Cerebellar nuclear complex (tissue), 1 donor: Measurements from ENCODE around the gene PREX1.
"Not testable (repeated sequence)": the region's sequence is repeated elsewhere in the genome, so short reads cannot be mapped to it uniquely, and the experiment has no call there.

Experiments
- DNase-seq, 2 experiments: peaks; one replicate each; lab custom pipeline; 2025; lab: John Stamatoyannopoulos, UW

The PREX1 gene

GRCh38 chr20:48794360-48794759 is 33.4 kb downstream of the PREX1 start:
- no peak for DNase-seq

GRCh38 chr20:48793776-48794175 is 34.0 kb downstream of the PREX1 start:
- no peak for DNase-seq

- DNase-seq, result no peak
Measured at GRCh38 chr20:48791666-48792071, 36.1 kb downstream of the PREX1 start.

DNA sequence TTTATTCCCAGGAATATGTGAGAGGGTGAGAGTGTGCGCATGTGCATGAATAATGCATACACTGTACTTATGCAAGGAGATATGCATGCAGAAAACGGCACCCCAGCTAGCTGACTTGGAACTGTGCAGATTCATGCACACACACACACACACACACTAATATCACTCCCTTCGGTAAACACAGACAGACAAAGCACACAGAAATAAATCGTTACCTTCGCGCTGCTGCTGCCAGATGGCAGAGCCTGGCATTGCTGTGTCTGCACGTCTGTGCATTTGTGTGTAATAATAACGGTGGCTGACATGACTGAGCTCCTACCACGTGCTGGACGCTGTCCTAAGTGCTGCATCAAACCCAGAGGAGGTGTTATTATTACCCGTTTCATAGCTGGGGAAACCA is 36.8 kb downstream of the PREX1 start:
- DNase-seq, result no peak

DNA sequence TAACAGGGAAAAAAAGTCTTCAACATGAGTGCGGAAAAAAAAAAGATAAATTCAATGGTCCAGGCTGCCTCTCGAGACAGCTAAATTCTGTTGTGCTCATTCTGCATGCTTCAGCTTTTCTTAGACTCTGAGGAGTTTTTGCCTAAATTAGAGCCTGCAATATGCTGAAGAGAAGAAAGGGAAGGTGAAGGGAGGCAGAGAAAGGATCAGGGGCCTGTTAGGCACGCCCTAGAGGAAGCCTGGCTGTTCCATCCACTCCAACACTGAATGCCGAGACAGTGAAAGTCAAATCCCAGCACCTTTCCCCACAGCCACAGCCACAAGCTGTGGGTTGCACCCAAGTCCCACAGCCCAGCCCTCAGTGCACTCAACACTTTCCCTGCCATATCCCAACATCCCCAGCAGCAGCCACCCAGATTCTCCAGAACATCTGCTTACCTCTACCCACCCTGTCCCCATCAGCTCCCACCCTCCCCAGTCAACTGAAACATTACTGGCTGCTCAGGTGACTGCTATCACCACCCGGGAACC is 37.3 kb downstream of the PREX1 start:
- no peak for DNase-seq

- DNase-seq, result no peak
Measured at GRCh38 chr20:48789781-48790472, 37.9 kb downstream of the PREX1 start.

DNA sequence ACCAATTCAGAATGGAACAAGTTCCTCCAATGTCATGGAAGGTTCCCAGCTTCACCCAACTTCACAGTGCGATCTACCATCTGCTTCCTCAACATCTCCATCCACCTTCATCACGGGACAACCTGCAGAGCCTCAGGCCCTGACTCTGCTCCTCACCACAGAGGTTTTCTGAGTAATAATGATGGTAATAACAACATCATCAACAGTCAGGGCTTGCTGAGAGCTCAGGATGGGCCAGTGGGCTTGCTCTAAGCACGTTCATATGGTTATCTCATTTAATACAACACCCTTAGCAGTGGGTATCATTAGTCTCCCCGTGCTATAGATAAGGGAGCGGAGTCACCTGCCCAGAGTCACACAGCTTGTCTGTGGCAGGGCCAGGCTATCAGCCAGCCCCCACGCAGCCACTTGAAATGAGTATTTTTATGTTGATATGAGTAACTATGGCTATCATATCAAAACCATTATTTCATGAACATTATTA is 38.6 kb downstream of the PREX1 start:
- no peak for DNase-seq

GRCh38 chr20:48788486-48789072 is 39.2 kb downstream of the PREX1 start:
- DNase-seq, result no peak

DNA sequence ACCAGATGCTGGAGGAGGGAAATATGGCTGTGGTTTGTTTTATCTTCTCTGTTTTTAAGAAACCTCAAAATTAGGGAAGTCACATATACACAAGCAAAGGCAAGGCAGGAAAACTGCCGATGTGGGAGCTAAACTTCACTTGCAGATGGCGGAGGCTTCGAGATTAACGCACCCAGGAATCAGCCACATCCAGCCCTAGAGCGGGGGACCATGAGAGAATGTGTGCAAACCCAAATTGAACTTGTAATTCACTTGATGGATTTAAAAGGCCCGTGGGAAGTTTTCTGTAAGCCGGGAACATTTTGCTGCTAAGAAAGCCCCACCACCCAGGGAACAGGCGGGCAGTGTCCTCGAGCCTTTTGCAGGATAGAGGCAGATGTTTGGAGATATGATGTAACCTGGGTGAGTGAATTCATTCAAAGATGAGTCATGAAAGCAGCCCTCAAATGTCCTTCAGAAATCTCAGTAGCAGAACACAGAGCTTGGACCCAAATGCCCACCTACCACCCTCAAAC is 39.9 kb downstream of the PREX1 start:
- DNase-seq, result no peak

DNA sequence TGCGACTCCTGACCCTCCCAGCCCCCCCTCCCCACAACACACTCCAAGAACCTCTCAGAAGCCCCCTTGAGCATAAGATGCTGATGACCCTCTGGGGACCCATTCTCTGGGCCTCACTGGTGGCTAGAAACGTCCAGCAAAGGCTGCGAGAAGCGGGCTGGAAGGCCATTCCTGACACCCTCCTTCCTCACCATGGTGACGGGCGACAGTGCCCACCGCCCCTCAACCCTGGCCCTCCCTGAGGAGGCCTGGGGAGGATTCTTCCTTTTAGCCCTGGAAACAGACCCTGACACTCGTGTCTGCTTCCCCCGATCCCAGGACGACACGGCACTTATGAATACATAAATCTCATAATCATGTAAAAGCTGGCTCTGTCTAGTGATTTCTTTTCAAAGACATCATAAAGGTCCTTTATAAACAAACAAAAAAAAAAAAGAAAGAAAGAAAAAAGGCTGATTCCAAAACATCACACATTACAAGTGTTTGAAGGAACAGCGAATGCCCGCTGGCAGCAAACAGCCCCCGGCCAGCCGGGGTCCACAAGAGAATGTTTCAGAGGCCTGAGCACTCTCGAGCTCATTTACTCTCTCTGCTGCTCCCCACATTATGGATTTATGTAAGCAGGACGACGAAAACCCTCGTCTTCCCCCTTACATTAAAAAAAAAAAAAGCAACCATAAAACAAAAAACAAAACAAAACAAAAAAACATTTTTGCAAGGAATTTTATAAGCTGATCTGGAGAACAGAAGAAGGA is 40.7 kb downstream of the PREX1 start:
- no peak for DNase-seq

DNA sequence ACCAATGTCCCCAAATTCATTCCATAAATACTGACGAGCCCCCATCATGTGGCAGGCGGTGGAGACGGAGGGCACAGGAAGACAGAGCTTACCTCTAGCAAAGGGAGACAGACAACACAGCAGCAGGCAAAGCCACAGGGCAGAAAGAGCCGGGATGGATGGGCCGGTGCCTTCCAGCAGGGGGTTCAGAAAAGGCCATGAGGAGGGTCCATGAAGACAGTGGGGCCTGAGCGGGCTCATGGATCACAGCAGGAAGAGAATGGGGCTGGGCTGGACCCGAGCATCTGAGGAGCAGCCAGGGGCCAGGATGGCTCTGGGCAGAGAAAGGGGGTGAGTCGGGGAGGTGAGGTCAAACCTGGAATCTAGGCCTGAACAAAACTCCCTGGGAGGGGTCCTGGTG is 42.0 kb downstream of the PREX1 start:
- no peak for DNase-seq

DNA sequence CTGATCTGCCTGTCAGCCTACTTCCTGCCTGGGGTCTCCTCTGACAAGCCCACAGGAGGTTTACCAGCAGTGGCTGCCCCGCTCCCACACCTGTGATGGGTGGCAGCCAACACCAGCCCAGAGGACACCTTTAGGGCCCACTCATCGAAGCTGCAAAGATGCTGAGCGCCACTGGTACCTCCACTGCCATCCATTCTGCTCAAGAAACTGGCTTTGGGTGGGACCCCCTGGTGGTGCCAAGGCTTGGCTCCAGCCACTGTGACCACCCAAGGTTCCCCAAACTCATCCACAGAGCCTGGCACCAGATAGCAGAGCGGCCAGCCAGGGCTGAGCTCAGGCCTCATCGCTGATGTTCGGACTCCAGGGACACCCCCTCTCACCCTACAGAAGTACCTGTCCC is 42.5 kb downstream of the PREX1 start:
- DNase-seq, result no peak

GRCh38 chr20:48784273-48784641 is 43.5 kb downstream of the PREX1 start:
- DNase-seq, result no peak

DNA sequence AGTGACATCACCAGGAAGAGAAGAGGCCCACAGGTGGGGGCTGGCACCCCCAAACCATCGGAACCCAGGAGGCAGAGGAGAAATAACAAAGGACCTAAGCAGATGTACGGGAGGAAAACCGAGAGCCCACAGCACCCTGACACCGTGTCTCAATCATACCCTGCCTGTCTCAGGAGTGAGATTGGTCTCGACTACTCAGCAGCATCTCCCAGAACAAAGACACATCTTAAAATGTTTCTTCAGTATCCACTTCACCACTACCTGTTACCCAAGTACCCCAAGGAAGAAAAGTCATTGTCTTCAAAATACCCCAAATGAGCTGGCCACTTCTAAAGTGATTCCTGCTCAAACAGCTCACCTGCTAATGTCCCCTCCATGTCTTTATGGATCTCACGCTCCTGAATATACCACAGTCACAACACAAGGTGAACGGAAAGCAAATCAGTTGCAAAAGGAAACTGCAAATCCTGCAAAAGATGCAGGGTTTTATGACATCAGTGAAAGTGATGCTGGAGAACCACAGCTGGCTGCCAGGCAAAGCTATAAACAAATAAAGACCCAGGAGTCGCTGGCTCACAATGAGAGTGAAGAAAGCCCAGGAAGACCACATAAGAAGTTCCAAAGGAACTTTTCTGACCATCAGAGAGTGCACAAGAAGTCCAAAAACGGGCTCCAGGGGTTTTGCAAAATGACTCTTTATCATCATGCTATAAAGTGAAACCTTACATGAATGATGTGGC is 44.1 kb downstream of the PREX1 start:
- no peak for DNase-seq

DNA sequence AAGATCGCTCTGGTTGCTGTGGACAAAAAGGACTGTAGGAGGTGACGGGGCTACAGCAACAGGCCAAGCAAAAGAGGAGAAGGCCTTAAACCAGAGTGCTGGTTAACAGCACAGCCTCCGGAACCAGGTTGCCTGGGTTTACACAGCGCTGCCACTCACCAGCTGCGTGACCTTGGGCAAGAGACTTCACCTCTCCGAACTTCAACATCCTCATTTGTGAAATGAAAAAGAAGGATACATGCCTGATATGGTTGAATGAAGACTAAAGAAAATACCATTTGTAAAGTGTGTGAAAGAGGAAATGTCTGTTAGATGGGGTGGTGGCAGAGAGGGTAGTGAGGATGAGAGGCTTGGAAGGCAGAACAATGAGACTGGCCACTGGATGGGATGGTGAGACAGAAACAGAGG is 44.9 kb downstream of the PREX1 start:
- no peak for DNase-seq

DNA sequence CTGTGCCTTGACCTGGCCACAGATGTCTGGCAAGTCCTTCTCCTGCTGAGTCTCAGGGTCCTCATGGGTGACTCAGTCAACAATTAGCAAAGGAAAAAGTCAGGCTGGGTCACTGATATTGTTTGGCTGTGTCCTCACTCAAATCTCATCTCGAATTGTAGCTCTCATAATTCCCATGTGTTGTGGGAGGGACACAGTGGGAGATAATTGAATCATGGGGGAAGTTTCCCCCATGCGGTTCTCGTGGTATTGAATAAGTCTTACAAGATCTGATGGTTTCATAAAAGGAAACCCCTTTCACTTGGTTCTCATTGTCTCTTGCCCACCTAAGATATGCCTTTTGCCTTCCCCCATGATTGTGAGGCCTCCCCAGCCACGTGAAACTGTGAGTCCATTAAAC is 45.7 kb downstream of the PREX1 start:
- no peak for DNase-seq

- DNase-seq, result no peak
Measured at GRCh38 chr20:48781634-48782033, 46.2 kb downstream of the PREX1 start.

- no peak for DNase-seq
Measured at GRCh38 chr20:48779435-48779834, 48.4 kb downstream of the PREX1 start.

DNA sequence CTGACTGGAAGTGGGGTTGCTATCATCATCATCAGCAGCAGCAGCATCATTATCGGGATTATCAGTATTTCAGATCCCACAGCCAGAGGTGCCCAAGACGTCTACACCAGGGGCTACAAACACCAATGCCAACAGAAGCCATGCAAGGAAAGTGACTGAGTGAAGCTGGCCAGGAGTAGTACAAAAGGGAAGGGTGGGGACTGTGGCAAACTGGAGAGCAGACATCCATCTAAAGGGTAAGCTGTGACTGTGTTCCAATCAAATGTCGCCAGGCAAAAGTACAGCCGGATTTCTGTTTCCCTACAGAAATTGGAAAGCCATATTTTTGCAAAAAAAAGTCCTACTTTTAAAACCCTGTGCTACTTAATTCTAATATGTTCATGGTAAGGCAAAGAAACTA is 50.0 kb downstream of the PREX1 start:
- DNase-seq, result no peak

GRCh38 chr20:48777005-48777404 is 50.8 kb downstream of the PREX1 start:
- DNase-seq, result no peak

- no peak for DNase-seq
Measured at GRCh38 chr20:48776306-48776705, 51.5 kb downstream of the PREX1 start.

DNA sequence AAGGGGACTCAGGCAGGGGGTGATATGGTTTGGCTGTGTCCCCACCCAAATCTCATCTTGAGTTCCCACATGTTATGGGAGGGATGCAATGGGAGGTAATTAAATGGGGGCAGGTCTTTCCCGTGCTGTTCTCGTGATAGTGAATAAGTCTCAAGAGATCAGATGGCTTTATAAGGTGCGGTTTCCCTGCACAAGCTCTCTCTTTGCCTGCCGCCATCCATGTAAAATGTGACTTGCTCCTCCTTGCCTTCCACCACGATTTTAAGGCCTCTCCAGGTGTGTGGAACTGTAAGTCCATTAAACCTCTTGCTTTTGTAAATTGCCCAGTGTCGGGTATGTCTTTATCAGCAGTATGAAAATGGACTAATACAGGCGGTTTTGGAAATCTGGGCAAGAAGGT is 52.3 kb downstream of the PREX1 start:
- DNase-seq, result not testable (repeated sequence)
